Activated naive CD8-positive, alpha-beta T cell treated with anti-CD3 and anti-CD28 coated beads for 36 hours (primary cell): ENCODE results near the gene FSCN2. TPM values are rescaled to one million over a fixed set of nuclear protein-coding genes. Genes with fewer than 3 reads are reported as not detected.

Source experiments
- DNase-seq: peaks from one replicate; pipeline ENCODE4 v3.0.0; 2021
- H3K27ac Mint-ChIP-seq: one replicate; pipeline ENCODE4 v1.8.0; 2022; ENCODE audit warnings: mild to moderate bottlenecking, moderate library complexity, mixed read lengths
- H3K27me3 Mint-ChIP-seq: one replicate; pipeline ENCODE4 v1.8.0; 2022; ENCODE audit warnings: mild to moderate bottlenecking, mixed read lengths
- H3K36me3 Mint-ChIP-seq: one replicate; pipeline ENCODE4 v1.8.0; 2021; ENCODE audit warnings: mild to moderate bottlenecking, mixed read lengths
- H3K4me1 Mint-ChIP-seq: one replicate; pipeline ENCODE4 v1.8.0; 2021; ENCODE audit warnings: mixed read lengths
- H3K4me3 Mint-ChIP-seq: one replicate; pipeline ENCODE4 v1.8.0; 2022; ENCODE audit warnings: mild to moderate bottlenecking, moderate library complexity, mixed read lengths
- H3K9me3 Mint-ChIP-seq: one replicate; pipeline ENCODE4 v1.8.0; 2022; ENCODE audit warnings: mixed read lengths
- total RNA-seq, 2 experiments: library from RNA; stranded (reverse); gene quantifications; one replicate each; pipeline ENCODE4 v1.2.3, GENCODE V29; 2021

Gene FSCN2
- total RNA-seq: under 1 TPM; 0.29 to 0.36 TPM

GRCh38 chr17:81527591-81528383, at the start of gene FSCN2:
FSCN2 (plus strand) TSS chr17:81528377; CDS start chr17:81528532, 155 bp downstream.
- no peak within 1 kb of the TSS for H3K27ac Mint-ChIP-seq
- DNase-seq: no peak
- peaks cover 5% of the 10 kb centered on the region for H3K27me3 Mint-ChIP-seq
- no peaks in the 10 kb centered on the region for H3K9me3 Mint-ChIP-seq
- no peaks in the 10 kb centered on the region for H3K4me1 Mint-ChIP-seq
- no peak within 1 kb of the TSS for H3K4me3 Mint-ChIP-seq
- H3K36me3 Mint-ChIP-seq: no peaks in the 10 kb centered on the region

- no peak overlapping the region for H3K4me3 Mint-ChIP-seq
- H3K9me3 Mint-ChIP-seq: no peaks in the 10 kb centered on the region
- no peak overlapping the region for H3K27ac Mint-ChIP-seq
- DNase-seq: no peak
- H3K4me1 Mint-ChIP-seq: peaks cover 12% of the 10 kb centered on the region
- H3K27me3 Mint-ChIP-seq: peaks cover 29% of the 10 kb centered on the region
- H3K36me3 Mint-ChIP-seq: no peaks in the 10 kb centered on the region
These were observed 48.8 kb upstream of the FSCN2 start for GRCh38 chr17:81479175-81480071.

- H3K4me3 Mint-ChIP-seq: no peak overlapping the region
- peaks cover 29% of the 10 kb centered on the region for H3K27me3 Mint-ChIP-seq
- DNase-seq: no peak
- no peaks in the 10 kb centered on the region for H3K9me3 Mint-ChIP-seq
- no peak overlapping the region for H3K27ac Mint-ChIP-seq
- H3K36me3 Mint-ChIP-seq: no peaks in the 10 kb centered on the region
- H3K4me1 Mint-ChIP-seq: peaks cover 12% of the 10 kb centered on the region
These were observed 47.8 kb upstream of the FSCN2 start for GRCh38 chr17:81480140-81481072.

GRCh38 chr17:81481073-81481799, 46.9 kb upstream of the FSCN2 start:
- peaks cover 31% of the 10 kb centered on the region for H3K27me3 Mint-ChIP-seq
- peaks cover 16% of the 10 kb centered on the region for H3K4me1 Mint-ChIP-seq
- no peaks in the 10 kb centered on the region for H3K36me3 Mint-ChIP-seq
- no peak overlapping the region for H3K27ac Mint-ChIP-seq
- H3K9me3 Mint-ChIP-seq: no peaks in the 10 kb centered on the region
- peak overlapping the region; percentile 67 for H3K4me3 Mint-ChIP-seq
- DNase-seq: peak; percentile 64

GRCh38 chr17:81481815-81482505, 46.2 kb upstream of the FSCN2 start:
- no peak for DNase-seq
- Mint-ChIP-seq H3K4me3 (peak overlapping the region; percentile 67), H3K9me3 (no peaks in the 10 kb centered on the region), H3K36me3 (no peaks in the 10 kb centered on the region), H3K27ac (no peak overlapping the region), H3K27me3 (peaks cover 34% of the 10 kb centered on the region), H3K4me1 (peaks cover 20% of the 10 kb centered on the region)

- Mint-ChIP-seq H3K27me3 (peaks cover 34% of the 10 kb centered on the region), H3K4me1 (peaks cover 20% of the 10 kb centered on the region), H3K27ac (no peak overlapping the region), H3K36me3 (no peaks in the 10 kb centered on the region), H3K9me3 (no peaks in the 10 kb centered on the region), H3K4me3 (peak overlapping the region; percentile 4)
- no peak for DNase-seq
These were observed 45.5 kb upstream of the FSCN2 start for GRCh38 chr17:81482673-81483072.

- no peak overlapping the region for H3K27ac Mint-ChIP-seq
- H3K9me3 Mint-ChIP-seq: no peaks in the 10 kb centered on the region
- H3K4me1 Mint-ChIP-seq: peaks cover 20% of the 10 kb centered on the region
- peaks cover 34% of the 10 kb centered on the region for H3K27me3 Mint-ChIP-seq
- no peaks in the 10 kb centered on the region for H3K36me3 Mint-ChIP-seq
- peak; percentile 74 for DNase-seq
- H3K4me3 Mint-ChIP-seq: peak overlapping the region; percentile 42
These were observed 44.9 kb upstream of the FSCN2 start for GRCh38 chr17:81483085-81483861.

GRCh38 chr17:81483862-81484194, 44.3 kb upstream of the FSCN2 start:
- peak; percentile 31 for DNase-seq
- peaks cover 20% of the 10 kb centered on the region for H3K4me1 Mint-ChIP-seq
- H3K9me3 Mint-ChIP-seq: no peaks in the 10 kb centered on the region
- no peak overlapping the region for H3K27ac Mint-ChIP-seq
- H3K36me3 Mint-ChIP-seq: no peaks in the 10 kb centered on the region
- H3K27me3 Mint-ChIP-seq: peaks cover 34% of the 10 kb centered on the region
- no peak overlapping the region for H3K4me3 Mint-ChIP-seq

- Mint-ChIP-seq H3K27me3 (peaks cover 34% of the 10 kb centered on the region), H3K27ac (no peak overlapping the region), H3K36me3 (no peaks in the 10 kb centered on the region), H3K4me1 (peaks cover 20% of the 10 kb centered on the region), H3K4me3 (peak overlapping the region; percentile 10), H3K9me3 (no peaks in the 10 kb centered on the region)
- peak; percentile 92 for DNase-seq
These were observed 43.8 kb upstream of the FSCN2 start for GRCh38 chr17:81484195-81484979.

GRCh38 chr17:81486199-81486810, 41.9 kb upstream of the FSCN2 start:
- Mint-ChIP-seq H3K27ac (peak overlapping the region; percentile 46), H3K4me1 (peaks cover 25% of the 10 kb centered on the region), H3K27me3 (peaks cover 26% of the 10 kb centered on the region), H3K36me3 (no peaks in the 10 kb centered on the region), H3K9me3 (no peaks in the 10 kb centered on the region), H3K4me3 (no peak overlapping the region)
- no peak for DNase-seq

GRCh38 chr17:81487089-81487486, 41.1 kb upstream of the FSCN2 start:
- peak overlapping the region; percentile 32 for H3K4me3 Mint-ChIP-seq
- H3K27ac Mint-ChIP-seq: no peak overlapping the region
- peaks cover 21% of the 10 kb centered on the region for H3K27me3 Mint-ChIP-seq

More at GRCh38 chr17:81487089-81487486, 41.1 kb upstream of the FSCN2 start:
- Mint-ChIP-seq H3K9me3 (no peaks in the 10 kb centered on the region), H3K4me1 (peaks cover 21% of the 10 kb centered on the region), H3K36me3 (no peaks in the 10 kb centered on the region)
- no peak for DNase-seq
